H9 (cell line): ENCODE results near the gene KRT2. TPM values are rescaled to one million over a fixed set of nuclear protein-coding genes. Genes with fewer than 3 reads are reported as not detected.

ENCODE experiments used
- DNase-seq: peaks from one replicate; pipeline ENCODE4 v3.0.0-alpha.2; 2017
- H2AFZ ChIP-seq: one replicate; pipeline ENCODE4 v1.6.1; 2013; ENCODE audit warnings: mild to moderate bottlenecking, low read length, control low read depth, moderate library complexity
- H2AK5ac ChIP-seq: 2 replicates; pipeline ENCODE4 v1.6.1; 2013; ENCODE audit warnings: low read length, control low read depth, mixed read lengths; ENCODE audit not compliant: insufficient read length
- H2BK120ac ChIP-seq: one replicate; pipeline ENCODE4 v1.6.1; 2013; ENCODE audit warnings: low read depth, mild to moderate bottlenecking, low read length, control low read depth, inconsistent platforms; ENCODE audit not compliant: poor library complexity, severe bottlenecking
- H2BK12ac ChIP-seq: 2 replicates; pipeline ENCODE4 v1.6.1; 2013; ENCODE audit warnings: low read length, control low read depth, mixed read lengths, low read depth; ENCODE audit not compliant: insufficient read length
- H2BK15ac ChIP-seq: 2 replicates; pipeline ENCODE4 v1.6.1; 2013; ENCODE audit warnings: low read depth, low read length, control low read depth
- H2BK20ac ChIP-seq: one replicate; pipeline ENCODE4 v1.6.1; 2013; ENCODE audit warnings: low read depth, mild to moderate bottlenecking, low read length, control low read depth, inconsistent platforms; ENCODE audit not compliant: poor library complexity, severe bottlenecking
- H2BK5ac ChIP-seq: 2 replicates; pipeline ENCODE4 v1.6.1; 2013; ENCODE audit warnings: low read length, control low read depth, mixed read lengths; ENCODE audit not compliant: insufficient read length
- H3K14ac ChIP-seq: 2 replicates; pipeline ENCODE4 v1.6.1; 2013; ENCODE audit warnings: low read length, control low read depth; ENCODE audit not compliant: insufficient read depth
- H3K18ac ChIP-seq: 2 replicates; pipeline ENCODE4 v1.6.1; 2013; ENCODE audit warnings: low read depth, mild to moderate bottlenecking, mixed read lengths, low read length, control low read depth; ENCODE audit not compliant: insufficient read length
- H3K23ac ChIP-seq: 2 replicates; pipeline ENCODE4 v1.6.1; 2013; ENCODE audit warnings: low read length, control low read depth, mixed read lengths, low read depth; ENCODE audit not compliant: insufficient read length
- H3K23me2 ChIP-seq: 2 replicates; pipeline ENCODE4 v1.6.1; 2013; ENCODE audit warnings: low read depth, mild to moderate bottlenecking, mixed read lengths, low read length, control low read depth; ENCODE audit not compliant: insufficient read length, poor library complexity, severe bottlenecking
- H3K27ac ChIP-seq: 2 replicates; pipeline ENCODE4 v1.5.1; 2013; ENCODE audit warnings: low read length, control low read depth, mixed read lengths, low read depth; ENCODE audit not compliant: insufficient read length
- H3K27me3 ChIP-seq: 2 replicates; pipeline ENCODE4 v1.6.1; 2013; ENCODE audit warnings: low read length, control low read depth, inconsistent platforms; ENCODE audit not compliant: insufficient read depth
- H3K4ac ChIP-seq: 2 replicates; pipeline ENCODE4 v1.6.1; 2013; ENCODE audit warnings: low read depth, mild to moderate bottlenecking, control low read depth, inconsistent platforms, low read length, moderate library complexity
- H3K4me1 ChIP-seq: 2 replicates; pipeline ENCODE4 v1.6.1; 2013; ENCODE audit warnings: low read length, control low read depth, inconsistent platforms; ENCODE audit not compliant: insufficient read depth
- H3K4me2 ChIP-seq: 2 replicates; pipeline ENCODE4 v1.6.1; 2013; ENCODE audit warnings: low read length, control low read depth, mixed read lengths; ENCODE audit not compliant: insufficient read length, insufficient read depth
- H3K56ac ChIP-seq: 2 replicates; pipeline ENCODE4 v1.6.1; 2013; ENCODE audit warnings: low read depth, mild to moderate bottlenecking, mixed read lengths, low read length, control low read depth; ENCODE audit not compliant: insufficient read length
- H3K79me1 ChIP-seq: 2 replicates; pipeline ENCODE4 v1.6.1; 2013; ENCODE audit warnings: low read depth, mild to moderate bottlenecking, moderate library complexity, low read length, control low read depth, inconsistent platforms; ENCODE audit not compliant: insufficient read depth, poor library complexity, severe bottlenecking
- H3K79me2 ChIP-seq: 2 replicates; pipeline ENCODE4 v1.6.1; 2013; ENCODE audit warnings: low read length, control low read depth, inconsistent platforms; ENCODE audit not compliant: insufficient read depth
- H3K9ac ChIP-seq: 2 replicates; pipeline ENCODE4 v1.6.1; 2013; ENCODE audit warnings: low read length, control low read depth, mixed read lengths; ENCODE audit not compliant: insufficient read length; ENCODE audit errors: extremely low read depth
- H3K9me3 ChIP-seq: one replicate; pipeline ENCODE4 v1.6.1; 2013; ENCODE audit warnings: low read depth, low read length, inconsistent platforms; ENCODE audit not compliant: control insufficient read depth
- H3T11ph ChIP-seq: one replicate; pipeline ENCODE4 v1.6.1; 2013; ENCODE audit warnings: mild to moderate bottlenecking, low read length, control low read depth, inconsistent platforms
- H4K20me1 ChIP-seq: one replicate; pipeline ENCODE4 v1.6.1; 2013; ENCODE audit not compliant: control insufficient read depth, insufficient read length, insufficient read depth
- H4K5ac ChIP-seq: 2 replicates; pipeline ENCODE4 v1.6.1; 2013; ENCODE audit warnings: low read depth, mild to moderate bottlenecking, mixed read lengths, low read length, control low read depth; ENCODE audit not compliant: insufficient read length
- H4K8ac ChIP-seq: replicated peaks from 2 replicates; pipeline ENCODE4 v1.6.1; 2013; ENCODE audit warnings: low read length, control low read depth, mixed read lengths, low read depth; ENCODE audit not compliant: insufficient read length
- H4K91ac ChIP-seq: 2 replicates; pipeline ENCODE4 v1.6.1; 2013; ENCODE audit warnings: low read depth, mild to moderate bottlenecking, moderate library complexity, mixed read lengths, low read length, control low read depth; ENCODE audit not compliant: insufficient read length
- H3K27ac Mint-ChIP-seq, 3 experiments: 2 replicates in 2 of 3; 3 replicates in 1 of 3; pipeline ENCODE4 v1.8.0; 2020 to 2021; ENCODE audit warnings: mixed read lengths in 3 of 3, mild to moderate bottlenecking in 1 of 3, moderate library complexity in 1 of 3
- H3K27me3 Mint-ChIP-seq: 2 replicates; pipeline ENCODE4 v1.8.0; 2021; ENCODE audit warnings: low read depth, mild to moderate bottlenecking, moderate library complexity, mixed read lengths
- H3K36me3 Mint-ChIP-seq, 3 experiments: 2 replicates in 2 of 3; 3 replicates in 1 of 3; pipeline ENCODE4 v1.8.0; 2020 to 2021; ENCODE audit warnings: low read depth in 3 of 3, mixed read lengths in 3 of 3; ENCODE audit not compliant: insufficient read depth in 1 of 3
- H3K4me1 Mint-ChIP-seq, 2 experiments: 2 replicates each; pipeline ENCODE4 v1.8.0; 2020; ENCODE audit warnings: mixed read lengths in 2 of 2
- H3K4me3 Mint-ChIP-seq, 2 experiments: 2 replicates in 1 of 2; 3 replicates in 1 of 2; pipeline ENCODE4 v1.8.0; 2020 to 2021; ENCODE audit warnings: mild to moderate bottlenecking in 2 of 2, mixed read lengths in 2 of 2, moderate library complexity in 1 of 2
- H3K9me3 Mint-ChIP-seq, 2 experiments: 2 replicates in 1 of 2; 3 replicates in 1 of 2; pipeline ENCODE4 v1.8.0; 2020; ENCODE audit warnings: mild to moderate bottlenecking in 2 of 2, mixed read lengths in 2 of 2, moderate library complexity in 1 of 2
- WGBS: extraction: QIAGEN DNeasy Blood & Tissue Kit; methylation state at CpG from one replicate; pipeline ENCODE4 v1.1.7; 2013; ENCODE audit warnings: missing lambda C conversion rate, low lambda C conversion rate, mixed read lengths; ENCODE audit not compliant: insufficient read length; ENCODE audit errors: extremely low coverage; 5-methylcytosine and 5-hydroxymethylcytosine counted together
- total RNA-seq: library from RNA; stranded (reverse); gene quantifications from 2 replicates; pipeline ENCODE4 v1.2.1, GENCODE V29; 2021
- TF ChIP-seq, protein P1 (sequence below): fragments of 200-600 bp; sonication (generic); conservative IDR thresholded peaks from 3 replicates; pipeline ENCODE4 v1.8.0; 2021; ENCODE audit warnings: antibody characterized with exemption, mild to moderate bottlenecking

KRT2 gene
- total RNA-seq, 1 experiment from 2014 or later = not detected

DNA sequence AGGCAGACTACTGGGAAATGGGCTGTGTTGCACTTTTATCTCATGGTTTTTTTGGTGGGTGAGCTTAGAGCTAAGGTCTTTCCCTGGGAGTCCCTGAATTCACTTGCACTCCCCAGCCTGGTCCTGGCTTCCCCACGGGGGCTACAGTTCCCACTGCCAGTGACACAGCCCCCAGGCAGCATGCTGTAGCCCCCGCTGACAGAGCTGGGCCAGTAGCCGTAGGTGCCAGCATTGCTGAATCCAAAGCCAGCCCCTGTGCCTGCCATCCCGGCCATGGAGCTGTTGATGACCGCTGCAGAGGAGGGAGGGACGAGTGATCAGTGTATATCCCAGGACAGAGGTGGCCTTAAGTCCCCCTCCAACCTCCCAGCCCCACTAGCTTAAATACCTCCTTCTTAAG lies 43.9 kb downstream of the KRT2 start:
- H3K56ac ChIP-seq = no peak overlapping the region
- no peak overlapping the region for H2BK15ac ChIP-seq
- H3K27ac ChIP-seq = no peak overlapping the region
- no peaks in the 10 kb centered on the region for H3K79me1 ChIP-seq
- no peak overlapping the region for H4K5ac ChIP-seq
- H3K14ac ChIP-seq = no peak overlapping the region
- no peak overlapping the region for H3T11ph ChIP-seq
- Mint-ChIP-seq H3K36me3 (no peaks in the 10 kb centered on the region), H3K4me3 (no peak overlapping the region), H3K27ac (no peak overlapping the region), H3K9me3 (no peaks in the 10 kb centered on the region), H3K27me3 (peaks cover 40% of the 10 kb centered on the region), H3K4me1 (peaks cover 0 to 4% of the 10 kb centered on the region in 2 experiments; a peak in 2 of 4 replicates)
- H3K18ac ChIP-seq = no peak overlapping the region
- no peaks in the 10 kb centered on the region for H3K23me2 ChIP-seq
- no peaks in the 10 kb centered on the region for H3K79me2 ChIP-seq
- TF ChIP-seq, protein P1, sequence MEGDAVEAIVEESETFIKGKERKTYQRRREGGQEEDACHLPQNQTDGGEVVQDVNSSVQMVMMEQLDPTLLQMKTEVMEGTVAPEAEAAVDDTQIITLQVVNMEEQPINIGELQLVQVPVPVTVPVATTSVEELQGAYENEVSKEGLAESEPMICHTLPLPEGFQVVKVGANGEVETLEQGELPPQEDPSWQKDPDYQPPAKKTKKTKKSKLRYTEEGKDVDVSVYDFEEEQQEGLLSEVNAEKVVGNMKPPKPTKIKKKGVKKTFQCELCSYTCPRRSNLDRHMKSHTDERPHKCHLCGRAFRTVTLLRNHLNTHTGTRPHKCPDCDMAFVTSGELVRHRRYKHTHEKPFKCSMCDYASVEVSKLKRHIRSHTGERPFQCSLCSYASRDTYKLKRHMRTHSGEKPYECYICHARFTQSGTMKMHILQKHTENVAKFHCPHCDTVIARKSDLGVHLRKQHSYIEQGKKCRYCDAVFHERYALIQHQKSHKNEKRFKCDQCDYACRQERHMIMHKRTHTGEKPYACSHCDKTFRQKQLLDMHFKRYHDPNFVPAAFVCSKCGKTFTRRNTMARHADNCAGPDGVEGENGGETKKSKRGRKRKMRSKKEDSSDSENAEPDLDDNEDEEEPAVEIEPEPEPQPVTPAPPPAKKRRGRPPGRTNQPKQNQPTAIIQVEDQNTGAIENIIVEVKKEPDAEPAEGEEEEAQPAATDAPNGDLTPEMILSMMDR = no peak
- no peak overlapping the region for H2AFZ ChIP-seq
- no peaks in the 10 kb centered on the region for H3K9me3 ChIP-seq
- no peak overlapping the region for H2BK5ac ChIP-seq
- H3K27me3 ChIP-seq = no peaks in the 10 kb centered on the region
- no peaks in the 10 kb centered on the region for H3K4me1 ChIP-seq
- H2BK120ac ChIP-seq = no peak overlapping the region
- H4K20me1 ChIP-seq = no peaks in the 10 kb centered on the region
- no peak overlapping the region for H2BK20ac ChIP-seq
- no peak overlapping the region for H4K91ac ChIP-seq
- H2AK5ac ChIP-seq = no peak overlapping the region
- no peak overlapping the region for H3K9ac ChIP-seq
- no CpG with 5 or more reads among the region's 6 CpGs for WGBS
- H2BK12ac ChIP-seq = no peak overlapping the region
- no peak overlapping the region for H3K23ac ChIP-seq
- no peak overlapping the region for H3K4me2 ChIP-seq
- DNase-seq = peak; percentile 25
- H3K4ac ChIP-seq = no peak overlapping the region
- no peak overlapping the region for H4K8ac ChIP-seq
